PC-9 (cell line): Measurements from ENCODE around the gene MAN1C1. TPM values are rescaled to one million over a fixed set of nuclear protein-coding genes. Genes with fewer than 3 reads are reported as not detected.

Experiments
- BruUV-seq: library from RNA; stranded (reverse); fragments of 400-500 nt; replicated peaks from 2 replicates; lab custom pipeline; 2021; lab: Mats Ljungman, UMichigan
- CTCF ChIA-PET: fragments of 300-600 bp; sonication (Branson Sonifier 250); formaldehyde crosslinking; loops from one replicate; lab custom pipeline; 2022; ENCODE audit warnings: antibody characterized with exemption; lab: Charles Lee
- POLR2A ChIA-PET: fragments of 300-600 bp; sonication (Branson Sonifier 250); formaldehyde crosslinking; loops from one replicate; lab custom pipeline; 2022; ENCODE audit warnings: antibody characterized with exemption; ENCODE audit not compliant: unreplicated experiment; lab: Charles Lee
- DNase-seq, 2 experiments: peaks; one replicate each; pipeline versions ENCODE4 v3.0.0 to v3.0.0-alpha.2; 2015 to 2022; ENCODE audit warnings: mixed read lengths in 1 of 2
- H2AFZ ChIP-seq: fragments of 200-600 bp; sonication (generic); 2 replicates; pipeline ENCODE4 v1.8.1; 2017; ENCODE audit warnings: antibody characterized with exemption
- H3F3A ChIP-seq: fragments of 200-600 bp; sonication (generic); 2 replicates; pipeline ENCODE4 v1.8.1; 2017; ENCODE audit warnings: antibody characterized with exemption, mild to moderate bottlenecking, low read depth; ENCODE audit not compliant: insufficient read depth
- H3K27ac ChIP-seq: fragments of 200-600 bp; sonication (generic); 2 replicates; pipeline ENCODE4 v1.6.1; 2016; ENCODE audit warnings: mixed run types
- H3K27me3 ChIP-seq: fragments of 200-600 bp; sonication (generic); 2 replicates; pipeline ENCODE4 v1.6.1; 2016; ENCODE audit warnings: low read depth, mixed run types; ENCODE audit not compliant: insufficient read depth
- H3K36me3 ChIP-seq: fragments of 200-600 bp; sonication (generic); 2 replicates; pipeline ENCODE4 v1.6.1; 2016; ENCODE audit warnings: low read depth, mixed run types
- H3K4me1 ChIP-seq: fragments of 200-600 bp; sonication (generic); replicated peaks from 2 replicates; pipeline ENCODE4 v1.6.1; 2016; ENCODE audit warnings: mixed run types; ENCODE audit not compliant: insufficient read depth
- H3K4me2 ChIP-seq: fragments of 200-600 bp; sonication (generic); 2 replicates; pipeline ENCODE4 v1.6.1; 2017; ENCODE audit warnings: mixed run types
- H3K4me3 ChIP-seq: fragments of 200-600 bp; sonication (generic); 2 replicates; pipeline ENCODE4 v1.6.1; 2016; ENCODE audit warnings: mixed run types
- H3K79me2 ChIP-seq: fragments of 200-600 bp; sonication (generic); 2 replicates; pipeline ENCODE4 v1.6.1; 2017; ENCODE audit warnings: low read depth, mixed run types
- H3K9me2 ChIP-seq: fragments of 200-600 bp; sonication (generic); 2 replicates; pipeline ENCODE4 v1.8.1; 2017; ENCODE audit warnings: mild to moderate bottlenecking; ENCODE audit not compliant: insufficient read depth
- H3K9me3 ChIP-seq: fragments of 200-600 bp; sonication (generic); 2 replicates; pipeline ENCODE4 v1.8.1; 2016; ENCODE audit warnings: low read depth; ENCODE audit not compliant: insufficient read depth
- H4K20me1 ChIP-seq: fragments of 200-600 bp; sonication (generic); 2 replicates; pipeline ENCODE4 v1.8.1; 2017; ENCODE audit not compliant: insufficient read depth
- EZH2 ChIP-seq: fragments of 200-600 bp; sonication (generic); IDR thresholded peaks from 2 replicates; pipeline ENCODE4 v1.8.0; 2017; ENCODE audit warnings: antibody characterized with exemption, low read depth
- intact Hi-C: fragments of 100-400 bp; cut with micrococcal nuclease; formaldehyde crosslinking; loops from one replicate; pipeline ENCODE4 v1.10.0; 2022; ENCODE audit not compliant: unreplicated experiment
- total RNA-seq: library from RNA; stranded (reverse); gene quantifications from 2 replicates; pipeline ENCODE4 v1.2.3, GENCODE V29; 2021
- TF ChIP-seq, protein P1 (sequence below): fragments of 200-600 bp; sonication (generic); conservative IDR thresholded peaks from 2 replicates; pipeline ENCODE4 v1.6.1; 2017; ENCODE audit warnings: mixed run types, antibody characterized with exemption, mild to moderate bottlenecking, moderate library complexity

The MAN1C1 gene
- total RNA-seq, 1 experiment from 2014 or later: 0.41 TPM

DNA sequence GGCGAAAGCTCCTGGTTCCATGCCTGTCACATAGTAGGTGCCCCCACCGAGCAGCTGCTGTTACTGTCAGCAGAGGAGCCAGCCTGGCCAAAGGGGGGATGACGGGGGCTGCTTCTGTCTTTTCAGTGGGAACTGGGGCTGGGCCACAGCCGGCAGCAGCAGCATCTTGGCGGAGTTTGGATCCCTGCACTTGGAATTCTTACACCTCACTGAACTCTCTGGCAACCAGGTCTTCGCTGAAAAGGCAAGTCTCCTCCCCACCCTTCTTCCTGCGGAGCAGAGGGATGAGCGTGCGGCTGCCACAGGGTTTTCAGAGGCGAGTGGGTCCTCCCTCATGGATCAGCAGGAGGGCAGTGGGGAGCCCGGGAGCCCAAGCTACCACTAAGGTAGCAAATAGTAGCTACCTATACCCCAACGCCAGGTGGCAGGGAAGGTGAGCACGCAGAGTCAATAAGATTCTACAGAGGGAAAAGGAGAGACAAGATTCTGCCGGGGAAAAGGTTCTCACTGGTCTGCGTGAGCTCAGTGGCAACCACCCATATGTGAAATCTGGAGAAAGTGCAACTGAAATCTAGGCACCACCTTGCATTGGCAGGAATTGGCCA lies 142.0 kb downstream of the MAN1C1 start:
- Histone ChIP-seq H3K27me3 (no peaks in the 10 kb centered on the region), H3K4me1 (no peaks in the 10 kb centered on the region), H3K4me3 (no peak overlapping the region), H3K79me2 (no peaks in the 10 kb centered on the region), H4K20me1 (no peaks in the 10 kb centered on the region), H3K27ac (no peak overlapping the region), H3F3A (no peaks in the 10 kb centered on the region), H3K9me2 (no peaks in the 10 kb centered on the region), H3K9me3 (no peaks in the 10 kb centered on the region), H3K4me2 (no peak overlapping the region), H2AFZ (no peak overlapping the region), H3K36me3 (no peaks in the 10 kb centered on the region)
- CTCF ChIA-PET: interaction anchor here (0.5 kb wide), 1 partner anchor 151 kb away, joined by 6 read pairs; no protein-coding TSS in a partner anchor
- no peak for DNase-seq
- POLR2A ChIA-PET: interaction anchor here (0.7 to 1.0 kb wide), 2 partner anchors 15 to 1075 kb away, joined by 5 to 9 read pairs; no protein-coding TSS in a partner anchor
- no TSS peak for BruUV-seq
- intact Hi-C loops: no loop called here
- TF ChIP-seq, protein P1, sequence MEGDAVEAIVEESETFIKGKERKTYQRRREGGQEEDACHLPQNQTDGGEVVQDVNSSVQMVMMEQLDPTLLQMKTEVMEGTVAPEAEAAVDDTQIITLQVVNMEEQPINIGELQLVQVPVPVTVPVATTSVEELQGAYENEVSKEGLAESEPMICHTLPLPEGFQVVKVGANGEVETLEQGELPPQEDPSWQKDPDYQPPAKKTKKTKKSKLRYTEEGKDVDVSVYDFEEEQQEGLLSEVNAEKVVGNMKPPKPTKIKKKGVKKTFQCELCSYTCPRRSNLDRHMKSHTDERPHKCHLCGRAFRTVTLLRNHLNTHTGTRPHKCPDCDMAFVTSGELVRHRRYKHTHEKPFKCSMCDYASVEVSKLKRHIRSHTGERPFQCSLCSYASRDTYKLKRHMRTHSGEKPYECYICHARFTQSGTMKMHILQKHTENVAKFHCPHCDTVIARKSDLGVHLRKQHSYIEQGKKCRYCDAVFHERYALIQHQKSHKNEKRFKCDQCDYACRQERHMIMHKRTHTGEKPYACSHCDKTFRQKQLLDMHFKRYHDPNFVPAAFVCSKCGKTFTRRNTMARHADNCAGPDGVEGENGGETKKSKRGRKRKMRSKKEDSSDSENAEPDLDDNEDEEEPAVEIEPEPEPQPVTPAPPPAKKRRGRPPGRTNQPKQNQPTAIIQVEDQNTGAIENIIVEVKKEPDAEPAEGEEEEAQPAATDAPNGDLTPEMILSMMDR: no peak
- no peak for TF ChIP-seq EZH2

DNA sequence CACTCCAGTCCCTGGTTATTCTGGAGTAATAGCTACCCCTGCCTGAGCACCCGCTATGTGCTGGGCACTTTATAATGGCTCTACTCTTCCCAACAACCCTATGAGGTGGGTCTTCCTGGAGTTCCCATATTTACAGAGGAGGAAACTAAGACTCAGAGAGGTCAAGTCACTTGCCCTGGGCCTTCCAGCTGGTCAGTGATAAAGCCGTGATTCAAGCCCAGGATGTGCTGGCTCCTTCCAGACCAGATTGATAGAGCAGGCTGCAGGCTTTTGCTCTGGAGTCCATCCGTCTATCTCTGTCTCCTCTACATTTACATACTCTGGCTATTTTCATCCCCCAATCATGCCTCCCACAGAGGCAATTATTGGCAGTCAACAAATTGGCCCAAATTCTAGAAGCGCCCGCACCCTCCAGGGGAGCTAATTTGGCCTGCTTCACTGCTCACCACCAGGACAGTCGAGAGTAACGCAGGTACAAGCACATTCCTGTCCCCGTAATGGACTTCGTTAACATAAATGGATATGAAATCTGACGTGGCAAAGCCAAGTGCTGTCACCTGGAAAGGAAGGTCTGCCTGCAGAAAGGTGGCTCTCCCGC lies 143.6 kb downstream of the MAN1C1 start:
- TF ChIP-seq EZH2: no peak
- TF ChIP-seq, protein P1: no peak
- Histone ChIP-seq H3K4me2 (no peak overlapping the region), H3F3A (no peaks in the 10 kb centered on the region), H2AFZ (no peak overlapping the region), H3K4me3 (no peak overlapping the region), H3K4me1 (no peaks in the 10 kb centered on the region), H3K36me3 (no peaks in the 10 kb centered on the region), H4K20me1 (no peaks in the 10 kb centered on the region), H3K27ac (no peak overlapping the region), H3K79me2 (no peaks in the 10 kb centered on the region), H3K27me3 (no peaks in the 10 kb centered on the region), H3K9me2 (no peaks in the 10 kb centered on the region), H3K9me3 (no peaks in the 10 kb centered on the region)
- no peak for DNase-seq
- intact Hi-C loops: no loop called here
- ChIA-PET CTCF (no interaction called here), POLR2A (interaction anchor here (0.5 to 0.7 kb wide), 2 partner anchors 63 to 128 kb away, joined by 4 to 6 read pairs; no protein-coding TSS in a partner anchor)
- no TSS peak for BruUV-seq

DNA sequence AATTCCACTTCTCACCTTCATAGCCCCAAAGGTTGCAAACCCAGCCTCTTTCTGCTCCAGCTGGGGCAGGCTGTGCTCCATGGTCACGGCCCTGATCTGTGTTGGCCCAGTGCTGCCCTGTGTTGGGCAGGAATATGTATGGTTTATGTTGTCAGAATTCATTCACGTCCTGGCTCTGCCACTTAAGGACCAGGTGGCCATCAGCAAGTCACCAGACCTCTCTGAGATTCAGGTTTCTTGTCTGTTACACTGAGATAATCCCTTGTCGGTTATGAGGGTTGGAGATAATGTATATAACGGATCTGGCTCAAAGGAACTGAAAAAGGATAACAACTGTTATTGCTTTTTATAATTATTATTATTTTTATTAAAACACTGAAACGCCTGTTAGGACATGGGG lies 144.3 kb downstream of the MAN1C1 start:
- POLR2A ChIA-PET: no interaction called here
- no TSS peak for BruUV-seq
- H3K27me3 ChIP-seq: no peaks in the 10 kb centered on the region

More for the DNA sequence above, 144.3 kb downstream of the MAN1C1 start:
- Histone ChIP-seq H3K4me2 (no peak overlapping the region), H3K79me2 (no peaks in the 10 kb centered on the region), H3K27ac (no peak overlapping the region), H3K4me1 (no peaks in the 10 kb centered on the region), H3K4me3 (no peak overlapping the region), H2AFZ (no peak overlapping the region), H3K9me3 (no peaks in the 10 kb centered on the region), H3K9me2 (no peaks in the 10 kb centered on the region), H3F3A (no peaks in the 10 kb centered on the region), H4K20me1 (no peaks in the 10 kb centered on the region), H3K36me3 (no peaks in the 10 kb centered on the region)
- CTCF ChIA-PET: no interaction called here
- TF ChIP-seq, protein P1: no peak
- no peak for DNase-seq
- intact Hi-C loops: no loop called here
